Panc1 (cell line): ENCODE results near the gene SULT2B1. TPM values are rescaled to one million over a fixed set of nuclear protein-coding genes. Genes with fewer than 3 reads are reported as not detected.

Experiments used
- ATAC-seq: fragments of 200-7000 bp; cut with Tn5 transposase; 2 replicates; pipeline ENCODE4 v1.9.1; 2020; ENCODE audit warnings: mild to moderate bottlenecking, moderate library complexity
- BruUV-seq: library from RNA; stranded (reverse); fragments of 400-500 nt; replicated peaks from 2 replicates; lab custom pipeline; 2021; lab: Mats Ljungman, UMichigan
- CTCF ChIA-PET: fragments of 300-600 bp; sonication (Branson Sonifier 250); formaldehyde crosslinking; loops from one replicate; lab custom pipeline; 2022; ENCODE audit warnings: antibody characterized with exemption; lab: Charles Lee
- POLR2A ChIA-PET: fragments of 300-600 bp; sonication (Branson Sonifier 250); formaldehyde crosslinking; loops from one replicate; lab custom pipeline; 2022; ENCODE audit warnings: antibody characterized with exemption; lab: Charles Lee
- DNase-seq: peaks from one replicate; pipeline ENCODE4 v3.0.0-alpha.2; 2010; ENCODE audit warnings: low read depth, low spot score
- H3K27ac ChIP-seq: 2 replicates; pipeline ENCODE4 v1.5.1; 2011; ENCODE audit warnings: mild to moderate bottlenecking, low read length, inconsistent platforms
- H3K27me3 ChIP-seq: fragments of 200-500 bp; sonication (Bioruptor generic); 2 replicates; pipeline ENCODE4 v1.6.0; 2014; ENCODE audit warnings: low read length, inconsistent platforms; ENCODE audit not compliant: control insufficient read depth, insufficient read depth
- H3K36me3 ChIP-seq: fragments of 200-500 bp; sonication (Bioruptor generic); 2 replicates; pipeline ENCODE4 v1.5.1; 2014; ENCODE audit warnings: inconsistent platforms, mild to moderate bottlenecking, low read length, moderate library complexity; ENCODE audit not compliant: control insufficient read depth, insufficient read depth
- H3K4me1 ChIP-seq: 2 replicates; pipeline ENCODE4 v1.5.1; 2011; ENCODE audit warnings: inconsistent platforms, mild to moderate bottlenecking, low read length, moderate library complexity; ENCODE audit not compliant: control insufficient read depth, insufficient read depth
- H3K4me3 ChIP-seq, 2 experiments: 2 replicates each; pipeline ENCODE4 v1.5.1; 2011 to 2012; ENCODE audit warnings: low read depth in 2 of 2, low read length in 2 of 2, mild to moderate bottlenecking in 2 of 2, inconsistent platforms in 1 of 2, moderate library complexity in 1 of 2
- H3K9me3 ChIP-seq: fragments of 200-500 bp; sonication (Bioruptor generic); 2 replicates; pipeline ENCODE4 v1.5.1; 2014; ENCODE audit warnings: low read depth, mild to moderate bottlenecking, inconsistent platforms, low read length, moderate library complexity; ENCODE audit not compliant: control insufficient read depth, insufficient read depth
- POLR2AphosphoS5 ChIP-seq: IDR thresholded peaks from 2 replicates; pipeline ENCODE4 v1.6.1; 2012; ENCODE audit warnings: mild to moderate bottlenecking, low read depth, low read length, moderate library complexity
- SIN3A ChIP-seq: IDR thresholded peaks from 2 replicates; pipeline ENCODE4 v1.6.1; 2012; ENCODE audit warnings: low read depth, mild to moderate bottlenecking, low read length, moderate library complexity, borderline replicate concordance; ENCODE audit not compliant: insufficient read depth
- TCF7L2 ChIP-seq: IDR thresholded peaks from 2 replicates; pipeline ENCODE4 v1.6.1; 2011; ENCODE audit warnings: mild to moderate bottlenecking, low read depth, low read length, inconsistent platforms
- in situ Hi-C: cut with HindIII; loops from 2 replicates; pipeline ENCODE4 v1.10.0; 2016; ENCODE audit warnings: low sequenced_read_pairs, low pct_unique_long_range_greater_than_20kb
- intact Hi-C: fragments of 100-400 bp; cut with micrococcal nuclease; formaldehyde crosslinking; loops from one replicate; pipeline ENCODE4 v1.10.0; 2022; ENCODE audit not compliant: unreplicated experiment
- total RNA-seq: library from RNA; stranded (reverse); gene quantifications from one replicate; pipeline ENCODE4 v1.2.1, GENCODE V29; 2021; ENCODE audit not compliant: unreplicated experiment
- TF ChIP-seq, protein P1 (sequence below), 2 experiments: IDR thresholded peaks; 2 replicates each; pipeline ENCODE4 v1.6.1; 2011 to 2012; ENCODE audit warnings: low read depth in 2 of 2, control low read depth in 1 of 2, low read length in 1 of 2, mild to moderate bottlenecking in 1 of 2, moderate library complexity in 1 of 2; ENCODE audit not compliant: insufficient read depth in 1 of 2
- TF ChIP-seq, protein P2 (sequence below): fragments of 450-650 bp; IDR thresholded peaks from 2 replicates; pipeline ENCODE4 v1.5.1; 2017; ENCODE audit warnings: mild to moderate bottlenecking

Gene SULT2B1
- total RNA-seq, 1 experiment from 2014 or later = 3.6 TPM

DNA sequence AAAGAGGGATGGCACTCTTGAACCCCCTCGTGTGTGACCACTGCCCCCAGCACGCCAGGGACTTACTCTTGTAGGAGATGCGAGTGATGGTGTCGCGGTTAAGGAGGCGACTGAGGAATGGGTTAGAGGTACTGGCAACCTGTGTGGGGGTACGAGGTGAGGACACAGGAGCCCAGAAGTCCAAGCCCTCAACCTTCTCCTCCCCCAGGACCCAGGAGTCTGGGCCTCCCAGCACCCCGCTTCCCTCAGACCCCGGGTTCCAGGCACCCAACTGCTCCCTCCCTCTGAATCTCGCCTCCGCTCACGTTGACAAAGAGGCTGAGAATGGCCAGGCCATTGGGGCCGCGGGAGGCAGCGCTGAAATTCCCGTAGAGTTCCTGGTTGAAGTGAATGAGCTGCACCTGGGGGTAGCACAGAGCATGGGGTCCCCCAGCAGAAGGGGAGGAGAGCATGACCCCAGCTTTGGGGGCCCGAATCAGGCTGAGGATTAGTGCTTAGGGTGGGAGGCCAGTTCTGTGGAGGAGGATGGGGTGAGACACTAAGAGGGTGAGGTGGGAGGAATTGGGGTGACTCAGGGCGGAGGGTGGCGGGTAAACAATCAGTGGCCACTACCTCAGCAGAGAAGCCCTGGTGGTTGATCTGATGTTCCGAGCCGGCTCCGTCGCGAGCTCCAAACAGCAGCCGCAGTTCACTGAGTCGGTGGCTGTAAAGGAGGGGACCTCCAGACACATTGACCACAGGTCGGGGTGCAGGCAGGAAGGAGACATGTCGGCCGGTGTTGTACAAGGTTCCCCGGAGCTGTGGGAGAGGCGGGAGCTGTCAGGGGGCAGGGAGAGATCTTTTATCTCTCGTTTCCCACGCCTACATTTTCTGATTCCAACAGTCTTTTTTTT, 87.8 kb downstream of the SULT2B1 start:
- Histone ChIP-seq H3K4me1 (peaks cover 10% of the 10 kb centered on the region), H3K27me3 (no peaks in the 10 kb centered on the region), H3K4me3 (peak overlapping the region; percentile 16 to 28; a peak in 3 of 4 replicates), H3K9me3 (no peaks in the 10 kb centered on the region), H3K27ac (no peak overlapping the region), H3K36me3 (no peaks in the 10 kb centered on the region; the same call in 1 of the 2 replicates)
- in situ Hi-C loops (no loop called here), intact Hi-C loops (no loop called here)
- DNase-seq (no peak), ATAC-seq (no peak)
- POLR2A ChIA-PET = interaction anchor here (0.6 to 1.1 kb wide), 4 partner anchors 10 to 354 kb away, joined by 3 to 9 read pairs (median 5); partner anchors contain the start of gene RUVBL2
- BruUV-seq = no TSS peak
- CTCF ChIA-PET = no interaction called here
- TF ChIP-seq TCF7L2 (no peak), POLR2AphosphoS5 (no peak)
- TF ChIP-seq, protein P1, sequence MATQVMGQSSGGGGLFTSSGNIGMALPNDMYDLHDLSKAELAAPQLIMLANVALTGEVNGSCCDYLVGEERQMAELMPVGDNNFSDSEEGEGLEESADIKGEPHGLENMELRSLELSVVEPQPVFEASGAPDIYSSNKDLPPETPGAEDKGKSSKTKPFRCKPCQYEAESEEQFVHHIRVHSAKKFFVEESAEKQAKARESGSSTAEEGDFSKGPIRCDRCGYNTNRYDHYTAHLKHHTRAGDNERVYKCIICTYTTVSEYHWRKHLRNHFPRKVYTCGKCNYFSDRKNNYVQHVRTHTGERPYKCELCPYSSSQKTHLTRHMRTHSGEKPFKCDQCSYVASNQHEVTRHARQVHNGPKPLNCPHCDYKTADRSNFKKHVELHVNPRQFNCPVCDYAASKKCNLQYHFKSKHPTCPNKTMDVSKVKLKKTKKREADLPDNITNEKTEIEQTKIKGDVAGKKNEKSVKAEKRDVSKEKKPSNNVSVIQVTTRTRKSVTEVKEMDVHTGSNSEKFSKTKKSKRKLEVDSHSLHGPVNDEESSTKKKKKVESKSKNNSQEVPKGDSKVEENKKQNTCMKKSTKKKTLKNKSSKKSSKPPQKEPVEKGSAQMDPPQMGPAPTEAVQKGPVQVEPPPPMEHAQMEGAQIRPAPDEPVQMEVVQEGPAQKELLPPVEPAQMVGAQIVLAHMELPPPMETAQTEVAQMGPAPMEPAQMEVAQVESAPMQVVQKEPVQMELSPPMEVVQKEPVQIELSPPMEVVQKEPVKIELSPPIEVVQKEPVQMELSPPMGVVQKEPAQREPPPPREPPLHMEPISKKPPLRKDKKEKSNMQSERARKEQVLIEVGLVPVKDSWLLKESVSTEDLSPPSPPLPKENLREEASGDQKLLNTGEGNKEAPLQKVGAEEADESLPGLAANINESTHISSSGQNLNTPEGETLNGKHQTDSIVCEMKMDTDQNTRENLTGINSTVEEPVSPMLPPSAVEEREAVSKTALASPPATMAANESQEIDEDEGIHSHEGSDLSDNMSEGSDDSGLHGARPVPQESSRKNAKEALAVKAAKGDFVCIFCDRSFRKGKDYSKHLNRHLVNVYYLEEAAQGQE (IDR thresholded peaks at IDR 0.05; ENCODE audit: insufficient read depth in 1 of 2, low read depth in 2 of 2, low read length in 1 of 2) = no peak

DNA sequence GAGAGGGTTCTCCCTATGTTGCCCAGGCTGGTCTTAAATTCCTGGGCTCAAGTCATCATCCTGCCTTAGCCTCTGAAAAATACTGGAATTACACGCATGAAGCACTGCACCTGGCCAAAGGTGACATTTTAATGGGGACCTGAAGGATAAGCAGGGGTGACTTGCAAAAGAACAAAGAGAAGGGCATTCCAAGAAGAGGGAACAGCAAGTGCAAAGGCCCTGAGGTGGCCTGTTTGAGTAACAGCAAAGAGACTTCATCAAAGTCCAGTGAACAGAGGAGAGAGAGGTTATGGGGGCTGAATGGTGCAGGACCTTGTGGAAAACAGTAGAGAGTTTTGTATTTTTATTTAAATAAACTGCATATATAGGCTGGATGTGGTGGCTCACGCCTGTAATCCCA, 89.9 kb downstream of the SULT2B1 start:
- H3K4me1 ChIP-seq = peaks cover 6% of the 10 kb centered on the region
- intact Hi-C loops = no loop called here
- in situ Hi-C loops = no loop called here
- H3K4me3 ChIP-seq = no peak overlapping the region
- ATAC-seq (no peak), DNase-seq (no peak)
- TF ChIP-seq TCF7L2 (no peak), SIN3A (no peak), POLR2AphosphoS5 (no peak)
- TF ChIP-seq, protein P2, sequence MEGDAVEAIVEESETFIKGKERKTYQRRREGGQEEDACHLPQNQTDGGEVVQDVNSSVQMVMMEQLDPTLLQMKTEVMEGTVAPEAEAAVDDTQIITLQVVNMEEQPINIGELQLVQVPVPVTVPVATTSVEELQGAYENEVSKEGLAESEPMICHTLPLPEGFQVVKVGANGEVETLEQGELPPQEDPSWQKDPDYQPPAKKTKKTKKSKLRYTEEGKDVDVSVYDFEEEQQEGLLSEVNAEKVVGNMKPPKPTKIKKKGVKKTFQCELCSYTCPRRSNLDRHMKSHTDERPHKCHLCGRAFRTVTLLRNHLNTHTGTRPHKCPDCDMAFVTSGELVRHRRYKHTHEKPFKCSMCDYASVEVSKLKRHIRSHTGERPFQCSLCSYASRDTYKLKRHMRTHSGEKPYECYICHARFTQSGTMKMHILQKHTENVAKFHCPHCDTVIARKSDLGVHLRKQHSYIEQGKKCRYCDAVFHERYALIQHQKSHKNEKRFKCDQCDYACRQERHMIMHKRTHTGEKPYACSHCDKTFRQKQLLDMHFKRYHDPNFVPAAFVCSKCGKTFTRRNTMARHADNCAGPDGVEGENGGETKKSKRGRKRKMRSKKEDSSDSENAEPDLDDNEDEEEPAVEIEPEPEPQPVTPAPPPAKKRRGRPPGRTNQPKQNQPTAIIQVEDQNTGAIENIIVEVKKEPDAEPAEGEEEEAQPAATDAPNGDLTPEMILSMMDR = no peak
- TF ChIP-seq, protein P1 (IDR thresholded peaks at IDR 0.05; ENCODE audit: insufficient read depth in 1 of 2, low read depth in 2 of 2, low read length in 1 of 2) = no peak
- no TSS peak for BruUV-seq
- CTCF ChIA-PET = interaction anchor here (0.6 kb wide), 1 partner anchor 42 kb away, joined by 6 read pairs; no protein-coding TSS in a partner anchor
- H3K36me3 ChIP-seq = no peaks in the 10 kb centered on the region; the same call in 1 of the 2 replicates
- H3K9me3 ChIP-seq = no peaks in the 10 kb centered on the region
- no peaks in the 10 kb centered on the region for H3K27me3 ChIP-seq
- no peak overlapping the region for H3K27ac ChIP-seq
- POLR2A ChIA-PET = no interaction called here
